Transverse colon (tissue), 4 donors: ENCODE measurements around the gene ZNF765.

Experiments
- EP300 ChIP-seq: sonication (generic); formaldehyde crosslinking; IDR thresholded peaks from one replicate; pipeline ENCODE4 v1.6.1; 2017; ENCODE audit warnings: antibody characterized with exemption, low read depth
- POLR2A ChIP-seq: fragments of 450-650 bp; IDR thresholded peaks from one replicate; pipeline ENCODE4 v1.6.1; 2016; ENCODE audit warnings: antibody characterized with exemption, mild to moderate bottlenecking, moderate library complexity
- POLR2AphosphoS5 ChIP-seq, 3 donors: sonication (generic); formaldehyde crosslinking; IDR thresholded peaks; one replicate each; pipeline ENCODE4 v1.6.1; 2016; ENCODE audit warnings: antibody characterized with exemption in 3 of 3
- TF ChIP-seq, protein P1 (sequence below), 5 experiments: fragments of 200-600 bp in 3 of 5; fragments of 450-650 bp in 2 of 5; sonication (generic) in 3 of 5; IDR thresholded peaks; 1 replicate in 2 of 5; 2 replicates in 3 of 5; pipeline ENCODE4 v1.5.1; 2016 to 2017; ENCODE audit warnings: antibody characterized with exemption in 5 of 5, inconsistent platforms in 3 of 5, mild to moderate bottlenecking in 2 of 5, moderate library complexity in 1 of 5

DNA sequence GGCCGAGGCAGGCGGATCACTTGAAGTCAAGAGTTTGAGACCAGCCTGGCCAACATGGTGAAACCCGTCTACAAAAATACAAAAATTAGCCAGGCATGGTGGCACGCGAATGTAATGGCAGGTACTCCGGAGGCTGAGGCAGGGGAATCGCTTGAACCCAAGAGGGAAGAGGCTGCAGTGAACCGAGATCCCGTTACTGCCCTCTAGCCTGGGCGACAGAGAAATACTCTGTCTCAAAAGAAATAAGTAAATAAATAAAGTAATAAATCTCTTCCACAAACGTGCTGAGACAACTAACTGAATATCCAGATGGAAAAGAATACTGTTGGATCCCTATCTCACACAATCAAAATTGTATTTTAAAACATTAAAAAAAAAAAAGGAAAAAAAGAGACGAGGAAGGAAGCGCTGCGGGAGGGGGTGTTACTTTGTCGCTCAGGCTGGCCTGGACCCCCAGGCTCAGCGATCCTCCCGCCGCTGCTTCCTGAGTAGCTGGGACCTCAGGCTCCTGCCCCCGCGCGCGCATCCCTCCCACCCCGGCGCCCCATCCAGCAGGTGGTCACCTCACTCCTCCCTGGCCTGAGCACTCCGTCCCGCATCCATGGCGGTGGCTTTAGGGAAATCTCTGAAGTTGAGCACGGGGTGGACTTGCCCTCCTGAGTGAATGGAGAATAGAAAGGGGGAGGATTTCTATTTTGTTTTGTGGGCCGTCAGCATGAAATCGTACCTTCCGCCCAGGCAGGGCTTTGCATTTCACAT lies 72.0 kb downstream of the ZNF765 start:
- TF ChIP-seq, protein P1, sequence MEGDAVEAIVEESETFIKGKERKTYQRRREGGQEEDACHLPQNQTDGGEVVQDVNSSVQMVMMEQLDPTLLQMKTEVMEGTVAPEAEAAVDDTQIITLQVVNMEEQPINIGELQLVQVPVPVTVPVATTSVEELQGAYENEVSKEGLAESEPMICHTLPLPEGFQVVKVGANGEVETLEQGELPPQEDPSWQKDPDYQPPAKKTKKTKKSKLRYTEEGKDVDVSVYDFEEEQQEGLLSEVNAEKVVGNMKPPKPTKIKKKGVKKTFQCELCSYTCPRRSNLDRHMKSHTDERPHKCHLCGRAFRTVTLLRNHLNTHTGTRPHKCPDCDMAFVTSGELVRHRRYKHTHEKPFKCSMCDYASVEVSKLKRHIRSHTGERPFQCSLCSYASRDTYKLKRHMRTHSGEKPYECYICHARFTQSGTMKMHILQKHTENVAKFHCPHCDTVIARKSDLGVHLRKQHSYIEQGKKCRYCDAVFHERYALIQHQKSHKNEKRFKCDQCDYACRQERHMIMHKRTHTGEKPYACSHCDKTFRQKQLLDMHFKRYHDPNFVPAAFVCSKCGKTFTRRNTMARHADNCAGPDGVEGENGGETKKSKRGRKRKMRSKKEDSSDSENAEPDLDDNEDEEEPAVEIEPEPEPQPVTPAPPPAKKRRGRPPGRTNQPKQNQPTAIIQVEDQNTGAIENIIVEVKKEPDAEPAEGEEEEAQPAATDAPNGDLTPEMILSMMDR (IDR thresholded peaks at IDR 0.05) = no peak
- TF ChIP-seq POLR2A = no peak
- TF ChIP-seq EP300 = no peak
- TF ChIP-seq POLR2AphosphoS5 (IDR thresholded peaks at IDR 0.05) = no peak
